ENCODE measurements around the gene SLC22A15. TPM values are rescaled to one million over a fixed set of nuclear protein-coding genes. Genes with fewer than 3 reads are reported as not detected.
"Not testable (repeated sequence)": the region's sequence is repeated elsewhere in the genome, so short reads cannot be mapped to it uniquely, and the experiment has no call there.

The SLC22A15 gene
- total RNA-seq, 3 donors from 2014 or later (not counting 1 experiment from before 2014, with no cell fraction given), result 6.0 to 9.2 (median 6.3) TPM

GRCh38 chr1:116033322-116033721 is 57.0 kb downstream of the SLC22A15 start:
- no peak overlapping the region for H3K4me3 Mint-ChIP-seq
- DNase-seq (no peak), ATAC-seq (no peak)
- H3K9me3 Mint-ChIP-seq, result no peaks in the 10 kb centered on the region
- intact Hi-C loops (cut with micrococcal nuclease), result no loop called here
- peaks cover 25% of the 10 kb centered on the region for H3K36me3 ChIP-seq (ENCODE audit: control insufficient read depth, insufficient read depth, low read length)
- H3K4me1 Mint-ChIP-seq, result no peaks in the 10 kb centered on the region
- no peaks in the 10 kb centered on the region for H3K27me3 ChIP-seq (ENCODE audit: control insufficient read depth, insufficient read depth, low read length)
- TF ChIP-seq CTCF (IDR thresholded peaks at IDR 0.05), result no peak
- H3K27ac Mint-ChIP-seq, result no peak overlapping the region
- no peak overlapping the region for H3K4me3 ChIP-seq (ENCODE audit: low read length)
- no peaks in the 10 kb centered on the region for H3K4me1 ChIP-seq (ENCODE audit: control insufficient read depth, insufficient read depth, low read length)
- WGBS (ENCODE audit: insufficient coverage), result 77% methylated on average over 3 of the region's 3 CpGs
- no peaks in the 10 kb centered on the region for H3K9me3 ChIP-seq (ENCODE audit: control insufficient read depth, insufficient read depth, low read length)
- H3K27ac ChIP-seq (ENCODE audit: low read length), result no peak overlapping the region
- H3K27me3 Mint-ChIP-seq (ENCODE audit: low read depth in 2 of 2), result no peaks in the 10 kb centered on the region
- no peaks in the 10 kb centered on the region for H3K36me3 Mint-ChIP-seq

GRCh38 chr1:116036255-116036654 is 59.9 kb downstream of the SLC22A15 start:
- no peak for ATAC-seq
- no peak for TF ChIP-seq CTCF (IDR thresholded peaks at IDR 0.05)
- H3K27ac Mint-ChIP-seq, result no peak overlapping the region
- Histone ChIP-seq H3K4me1 (ENCODE audit: control insufficient read depth, insufficient read depth, low read length) (no peaks in the 10 kb centered on the region), H3K9me3 (ENCODE audit: control insufficient read depth, insufficient read depth, low read length) (no peaks in the 10 kb centered on the region), H3K4me3 (ENCODE audit: low read length) (no peak overlapping the region), H3K36me3 (ENCODE audit: control insufficient read depth, insufficient read depth, low read length) (peaks cover 21% of the 10 kb centered on the region), H3K27ac (ENCODE audit: low read length) (no peak overlapping the region), H3K27me3 (ENCODE audit: control insufficient read depth, insufficient read depth, low read length) (no peaks in the 10 kb centered on the region)
- 85% methylated on average over 4 of the region's 4 CpGs for WGBS (ENCODE audit: insufficient coverage)
- peaks cover 1% of the 10 kb centered on the region for H3K36me3 Mint-ChIP-seq
- no peak for DNase-seq
- no peaks in the 10 kb centered on the region for H3K9me3 Mint-ChIP-seq
- no peak overlapping the region for H3K4me3 Mint-ChIP-seq
- H3K4me1 Mint-ChIP-seq, result no peaks in the 10 kb centered on the region
- no peaks in the 10 kb centered on the region for H3K27me3 Mint-ChIP-seq (ENCODE audit: low read depth in 2 of 2)
- intact Hi-C loops (cut with micrococcal nuclease), result no loop called here

GRCh38 chr1:116038679-116039078 is 62.4 kb downstream of the SLC22A15 start:
- H3K9me3 ChIP-seq (ENCODE audit: control insufficient read depth, insufficient read depth, low read length), result no peaks in the 10 kb centered on the region
- DNase-seq (no peak), ATAC-seq (no peak)
- no peak for TF ChIP-seq CTCF (IDR thresholded peaks at IDR 0.05)
- H3K27ac ChIP-seq (ENCODE audit: low read length), result no peak overlapping the region
- H3K4me3 ChIP-seq (ENCODE audit: low read length), result no peak overlapping the region
- Mint-ChIP-seq H3K36me3 (peaks cover 17% of the 10 kb centered on the region), H3K9me3 (no peaks in the 10 kb centered on the region), H3K27me3 (ENCODE audit: low read depth in 2 of 2) (no peaks in the 10 kb centered on the region), H3K4me3 (no peak overlapping the region), H3K27ac (no peak overlapping the region), H3K4me1 (no peaks in the 10 kb centered on the region)
- intact Hi-C loops (cut with micrococcal nuclease), result no loop called here
- peaks cover 11% of the 10 kb centered on the region for H3K36me3 ChIP-seq (ENCODE audit: control insufficient read depth, insufficient read depth, low read length)
- H3K27me3 ChIP-seq (ENCODE audit: control insufficient read depth, insufficient read depth, low read length), result no peaks in the 10 kb centered on the region
- H3K4me1 ChIP-seq (ENCODE audit: control insufficient read depth, insufficient read depth, low read length), result no peaks in the 10 kb centered on the region
- WGBS (ENCODE audit: insufficient coverage), result 50% methylated on average over 1 of the region's 2 CpGs

- H3K4me3 ChIP-seq (ENCODE audit: low read length), result no peak overlapping the region
- H3K4me1 ChIP-seq (ENCODE audit: control insufficient read depth, insufficient read depth, low read length), result no peaks in the 10 kb centered on the region
- DNase-seq (no peak), ATAC-seq (no peak)
- H3K4me1 Mint-ChIP-seq, result no peaks in the 10 kb centered on the region
- intact Hi-C loops (cut with micrococcal nuclease), result no loop called here
- H3K27ac ChIP-seq (ENCODE audit: low read length), result no peak overlapping the region
- peaks cover 0 to 12% of the 10 kb centered on the region in 2 donors for H3K27me3 Mint-ChIP-seq (ENCODE audit: low read depth in 2 of 2)
- peaks cover 0 to 3% of the 10 kb centered on the region in 2 donors for H3K9me3 Mint-ChIP-seq
- TF ChIP-seq CTCF (IDR thresholded peaks at IDR 0.05), result no peak
- H3K36me3 Mint-ChIP-seq, result peaks cover 39% of the 10 kb centered on the region
- H3K36me3 ChIP-seq (ENCODE audit: control insufficient read depth, insufficient read depth, low read length), result no peaks in the 10 kb centered on the region
- H3K27ac Mint-ChIP-seq, result no peak overlapping the region
- no peaks in the 10 kb centered on the region for H3K27me3 ChIP-seq (ENCODE audit: control insufficient read depth, insufficient read depth, low read length)
- WGBS (ENCODE audit: insufficient coverage), result 94% methylated on average over 3 of the region's 4 CpGs
- H3K4me3 Mint-ChIP-seq, result no peak overlapping the region
- no peaks in the 10 kb centered on the region for H3K9me3 ChIP-seq (ENCODE audit: control insufficient read depth, insufficient read depth, low read length)
Measured at GRCh38 chr1:116044071-116044470, 67.8 kb downstream of the SLC22A15 start.

GRCh38 chr1:116046933-116047332 is 70.6 kb downstream of the SLC22A15 start:
- H3K36me3 ChIP-seq (ENCODE audit: control insufficient read depth, insufficient read depth, low read length), result not testable (repeated sequence)

More at GRCh38 chr1:116046933-116047332, 70.6 kb downstream of the SLC22A15 start:
- H3K27ac Mint-ChIP-seq; H3K27ac ChIP-seq (ENCODE audit: low read length); H3K9me3 ChIP-seq (ENCODE audit: control insufficient read depth, insufficient read depth, low read length); ATAC-seq; H3K4me3 ChIP-seq (ENCODE audit: low read length); H3K27me3 ChIP-seq (ENCODE audit: control insufficient read depth, insufficient read depth, low read length); H3K4me3 Mint-ChIP-seq; H3K4me1 Mint-ChIP-seq; H3K4me1 ChIP-seq (ENCODE audit: control insufficient read depth, insufficient read depth, low read length); DNase-seq; intact Hi-C loops (cut with micrococcal nuclease): not testable (repeated sequence)
- H3K36me3 Mint-ChIP-seq, result peaks cover 31% of the 10 kb centered on the region
- WGBS (ENCODE audit: insufficient coverage), result 90% methylated on average over 8 of the region's 8 CpGs
- peaks cover 0 to 12% of the 10 kb centered on the region in 2 donors for H3K27me3 Mint-ChIP-seq (ENCODE audit: low read depth in 2 of 2)
- H3K9me3 Mint-ChIP-seq, result peaks cover 7 to 14% of the 10 kb centered on the region in 2 donors
